Hepatocyte (in vitro differentiated cells): ENCODE data around the gene MGLL.

Source experiments
- EZH2 ChIP-seq: fragments of 200-600 bp; sonication (generic); IDR thresholded peaks from 2 replicates; pipeline ENCODE4 v1.6.1; 2016; ENCODE audit warnings: antibody characterized with exemption, mild to moderate bottlenecking, borderline replicate concordance
- EZH2phosphoT487 ChIP-seq: fragments of 200-600 bp; sonication (generic); IDR thresholded peaks from one replicate; pipeline ENCODE4 v1.6.1; 2018; ENCODE audit warnings: antibody characterized with exemption, mild to moderate bottlenecking, low read depth, moderate library complexity; ENCODE audit not compliant: unreplicated experiment, severe bottlenecking
- TF ChIP-seq, protein P1 (sequence below): fragments of 200-600 bp; sonication (generic); IDR thresholded peaks from 2 replicates; pipeline ENCODE4 v1.5.1; 2016; ENCODE audit warnings: antibody characterized with exemption, mild to moderate bottlenecking; ENCODE audit not compliant: poor library complexity

DNA sequence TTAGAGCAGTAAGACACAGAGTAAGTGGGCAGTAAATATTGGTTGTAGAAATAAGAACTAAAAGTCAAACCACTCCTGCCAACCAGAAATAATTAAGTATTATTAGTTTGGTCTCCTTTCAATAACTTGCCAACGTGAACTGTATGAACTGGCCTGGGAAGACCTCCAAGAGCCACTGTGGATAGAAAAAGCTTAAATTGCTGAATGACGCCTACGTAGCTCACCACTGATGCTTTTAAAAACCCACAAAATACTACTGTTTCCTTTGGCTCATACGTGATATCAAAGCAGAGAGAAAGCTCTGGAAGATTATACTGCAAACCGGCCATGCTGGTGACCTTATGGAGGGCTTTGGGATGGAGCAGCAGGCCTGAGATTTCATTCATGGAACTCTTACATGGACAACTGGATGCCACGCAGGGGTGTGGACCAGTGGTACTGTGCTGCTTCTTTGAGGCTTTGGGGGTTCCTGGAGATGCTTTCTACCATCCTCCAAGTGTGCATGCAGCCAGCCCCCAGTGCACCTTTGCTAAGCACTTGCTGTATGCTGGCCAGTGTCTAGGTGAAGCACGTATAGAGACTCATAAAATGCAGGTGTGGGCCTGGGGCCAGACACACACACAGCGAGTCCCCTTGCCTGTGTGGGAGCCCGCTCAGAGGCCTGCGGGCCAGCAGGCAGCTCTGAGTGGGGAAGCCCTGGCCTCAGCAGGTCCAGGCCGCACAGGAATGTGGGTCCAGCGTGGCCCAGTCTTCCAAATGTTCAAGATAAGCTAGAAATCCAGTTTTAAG, 82.8 kb downstream of the MGLL start:
- TF ChIP-seq, protein P1, sequence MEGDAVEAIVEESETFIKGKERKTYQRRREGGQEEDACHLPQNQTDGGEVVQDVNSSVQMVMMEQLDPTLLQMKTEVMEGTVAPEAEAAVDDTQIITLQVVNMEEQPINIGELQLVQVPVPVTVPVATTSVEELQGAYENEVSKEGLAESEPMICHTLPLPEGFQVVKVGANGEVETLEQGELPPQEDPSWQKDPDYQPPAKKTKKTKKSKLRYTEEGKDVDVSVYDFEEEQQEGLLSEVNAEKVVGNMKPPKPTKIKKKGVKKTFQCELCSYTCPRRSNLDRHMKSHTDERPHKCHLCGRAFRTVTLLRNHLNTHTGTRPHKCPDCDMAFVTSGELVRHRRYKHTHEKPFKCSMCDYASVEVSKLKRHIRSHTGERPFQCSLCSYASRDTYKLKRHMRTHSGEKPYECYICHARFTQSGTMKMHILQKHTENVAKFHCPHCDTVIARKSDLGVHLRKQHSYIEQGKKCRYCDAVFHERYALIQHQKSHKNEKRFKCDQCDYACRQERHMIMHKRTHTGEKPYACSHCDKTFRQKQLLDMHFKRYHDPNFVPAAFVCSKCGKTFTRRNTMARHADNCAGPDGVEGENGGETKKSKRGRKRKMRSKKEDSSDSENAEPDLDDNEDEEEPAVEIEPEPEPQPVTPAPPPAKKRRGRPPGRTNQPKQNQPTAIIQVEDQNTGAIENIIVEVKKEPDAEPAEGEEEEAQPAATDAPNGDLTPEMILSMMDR, result no peak
- no peak for TF ChIP-seq EZH2
- no peak for TF ChIP-seq EZH2phosphoT487
